Spleen (tissue), 11 donors: Measurements from ENCODE around the gene TSACC. TPM values are rescaled to one million over a fixed set of nuclear protein-coding genes. Genes with fewer than 3 reads are reported as not detected.

ENCODE experiments used
- DNase-seq: peaks from one replicate; pipeline ENCODE4 v3.0.0-alpha.2; 2020
- H3K27ac ChIP-seq, 8 donors: fragments of 200-600 bp; sonication (generic) in 7 of 8; 1 replicate in 4 of 8; 2 replicates in 4 of 8; pipeline versions ENCODE4 v1.5.0 to v1.8.0; 2016 to 2021; ENCODE audit warnings: inconsistent platforms in 4 of 8, mild to moderate bottlenecking in 4 of 8, moderate library complexity in 1 of 8
- H3K27me3 ChIP-seq, 7 donors: fragments of 200-600 bp; sonication (generic) in 6 of 7; replicated peaks in 1 of 7; 1 replicate in 4 of 7; 2 replicates in 3 of 7; pipeline versions ENCODE4 v1.5.0 to v1.8.0; 2016 to 2021; ENCODE audit warnings: inconsistent platforms in 3 of 7, mild to moderate bottlenecking in 1 of 7
- H3K36me3 ChIP-seq, 6 donors: fragments of 200-600 bp; sonication (generic) in 5 of 6; 1 replicate in 4 of 6; 2 replicates in 2 of 6; pipeline versions ENCODE4 v1.5.0 to v1.8.0; 2016 to 2021; ENCODE audit warnings: inconsistent platforms in 2 of 6
- H3K4me1 ChIP-seq, 6 donors: fragments of 200-600 bp; sonication (generic) in 5 of 6; 1 replicate in 3 of 6; 2 replicates in 3 of 6; pipeline versions ENCODE4 v1.5.0 to v1.8.0; 2016 to 2021; ENCODE audit warnings: inconsistent platforms in 3 of 6
- H3K4me3 ChIP-seq, 8 donors: fragments of 200-600 bp; sonication (generic) in 7 of 8; 1 replicate in 4 of 8; 2 replicates in 4 of 8; pipeline versions ENCODE4 v1.5.0 to v1.8.0; 2016 to 2021; ENCODE audit warnings: inconsistent platforms in 4 of 8, mild to moderate bottlenecking in 4 of 8, moderate library complexity in 2 of 8
- H3K9me3 ChIP-seq, 8 donors: fragments of 200-600 bp; sonication (generic) in 7 of 8; 1 replicate in 4 of 8; 2 replicates in 4 of 8; pipeline versions ENCODE4 v1.5.0 to v1.8.0; 2016 to 2021; ENCODE audit warnings: inconsistent platforms in 4 of 8
- POLR2A ChIP-seq, 3 donors: fragments of 450-650 bp; IDR thresholded peaks; one replicate each; pipeline ENCODE4 v1.5.1; 2017; ENCODE audit warnings: antibody characterized with exemption in 3 of 3, mild to moderate bottlenecking in 1 of 3
- POLR2AphosphoS5 ChIP-seq, 3 donors: sonication (generic); formaldehyde crosslinking; IDR thresholded peaks; one replicate each; pipeline ENCODE4 v1.5.1; 2017; ENCODE audit warnings: antibody characterized with exemption in 3 of 3
- WGBS, 5 donors: extraction: QIAGEN DNeasy Blood & Tissue Kit in 3 of 5; methylation state at CpG; one replicate each; pipeline versions ENCODE4 v1.1.5 to v1.1.7; 2013 to 2018; 5-methylcytosine and 5-hydroxymethylcytosine counted together
- intact Hi-C: fragments of 100-400 bp; cut with DNase I; formaldehyde crosslinking; loops from one replicate; pipeline ENCODE4 v1.15.0; 2023; ENCODE audit warnings: low total_unique reads
- polyA plus RNA-seq, 3 donors: library from polyadenylated mRNA; stranded (reverse); fragments of 200-250 nt; gene quantifications; one replicate each; pipeline ENCODE4 v1.2.1, GENCODE V29; 2013
- total RNA-seq, 7 donors: library from RNA; depleted of rRNA in 3 of 7; stranded (reverse); fragments of >200 nt in 3 of 7; fragmentation: NEBNext Ultra II Directional in 4 of 7; extraction: Animal tissue kit (Norgen Biotek cat#: 25700) in 4 of 7; gene quantifications; one replicate each; pipeline versions ENCODE4 v1.1.0 to v1.2.1, GENCODE V29; 2016 to 2021
- TF ChIP-seq, protein P1 (sequence below), 11 experiments: fragments of 200-600 bp in 7 of 11; fragments of 450-650 bp in 4 of 11; sonication (generic) in 4 of 11; IDR thresholded peaks in 8 of 11; conservative IDR thresholded peaks in 3 of 11; 1 replicate in 7 of 11; 2 replicates in 4 of 11; pipeline versions ENCODE4 v1.4.0 to v1.8.0; 2016 to 2021; ENCODE audit warnings: antibody characterized with exemption in 11 of 11, inconsistent platforms in 4 of 11, mild to moderate bottlenecking in 1 of 11
- donor health status: healthy with polysubstance abuse.
- donor health status: DM: no; HTN: no; CAD: no; lungs with moderate emphysema.
- donor health status: DM: no; HTN: no; CAD: no.
- donor health status: Bipolar disorder and iron deficiency.
- donor health status: healthy.
- donor health status: DM: no; HTN: no; CAD: no.
- donor health status: DM: yes; HTN: yes; CAD: no.

TSACC gene
- total and polyA plus RNA-seq, 10 donors = 0.41 to 1.4 (median 1.3) TPM; not detected in 7

- TF ChIP-seq POLR2A (IDR thresholded peaks at IDR 0.05) = no peak
- H3K9me3 ChIP-seq = no peaks in the 10 kb centered on the region
- H3K4me3 ChIP-seq = no peak overlapping the region
- no peaks in the 10 kb centered on the region for H3K36me3 ChIP-seq
- intact Hi-C loops = no loop called here
- H3K4me1 ChIP-seq = peaks cover 0 to 10% (median 6%) of the 10 kb centered on the region in 6 donors
- no peak overlapping the region for H3K27ac ChIP-seq
- DNase-seq = no peak
- H3K27me3 ChIP-seq = peaks cover 0 to 47% (median 19%) of the 10 kb centered on the region in 7 donors
These were observed 54.8 kb downstream of the TSACC start for GRCh38 chr1:156393095-156393494.

- WGBS, 5 donors = 88 to 93% (median 90%) methylated on average over 8 to 9 of the region's 9 CpGs
- intact Hi-C loops = no loop called here
- H3K27me3 ChIP-seq = peaks cover 0 to 37% (median 9%) of the 10 kb centered on the region in 7 donors
These were observed 55.8 kb downstream of the TSACC start for GRCh38 chr1:156394082-156394481.

DNA sequence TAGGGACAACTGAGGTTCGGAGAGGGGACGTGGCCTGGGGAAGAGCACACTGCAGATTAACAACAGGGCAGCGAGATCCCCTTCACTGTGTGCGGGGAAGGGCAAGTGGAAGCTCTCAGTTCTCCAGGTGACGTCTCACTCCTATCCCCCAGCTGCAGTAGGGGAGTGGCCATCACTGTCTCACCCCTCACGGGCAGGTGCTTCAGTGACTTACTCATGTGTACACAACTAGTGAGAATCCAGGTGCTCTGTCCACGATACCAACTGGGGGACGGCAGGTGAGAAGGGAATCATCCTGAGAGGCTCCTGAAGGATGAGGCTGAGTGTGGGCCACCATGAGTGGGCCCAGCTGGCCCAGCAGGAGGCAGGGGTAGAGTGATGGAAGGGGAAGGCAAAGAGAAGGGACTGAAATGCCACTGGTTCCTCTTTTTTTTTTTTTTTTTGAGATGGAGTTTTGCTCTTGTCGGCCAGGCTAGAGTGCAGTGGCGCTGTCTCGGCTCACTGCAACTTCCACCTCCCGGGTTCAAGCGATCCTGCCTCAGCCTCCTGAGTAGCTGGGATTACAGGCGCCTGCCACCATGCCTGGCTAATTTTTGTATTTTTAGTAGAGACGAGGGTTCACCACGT is 56.6 kb downstream of the TSACC start:
- no peak for DNase-seq
- intact Hi-C loops = no loop called here
- no peak overlapping the region for H3K27ac ChIP-seq
- WGBS, 5 donors = 59 to 68% (median 66%) methylated on average over 15 to 16 of the region's 16 CpGs
- H3K4me3 ChIP-seq = no peak overlapping the region
- H3K4me1 ChIP-seq = no peaks in the 10 kb centered on the region
- no peaks in the 10 kb centered on the region for H3K9me3 ChIP-seq
- TF ChIP-seq, protein P1, sequence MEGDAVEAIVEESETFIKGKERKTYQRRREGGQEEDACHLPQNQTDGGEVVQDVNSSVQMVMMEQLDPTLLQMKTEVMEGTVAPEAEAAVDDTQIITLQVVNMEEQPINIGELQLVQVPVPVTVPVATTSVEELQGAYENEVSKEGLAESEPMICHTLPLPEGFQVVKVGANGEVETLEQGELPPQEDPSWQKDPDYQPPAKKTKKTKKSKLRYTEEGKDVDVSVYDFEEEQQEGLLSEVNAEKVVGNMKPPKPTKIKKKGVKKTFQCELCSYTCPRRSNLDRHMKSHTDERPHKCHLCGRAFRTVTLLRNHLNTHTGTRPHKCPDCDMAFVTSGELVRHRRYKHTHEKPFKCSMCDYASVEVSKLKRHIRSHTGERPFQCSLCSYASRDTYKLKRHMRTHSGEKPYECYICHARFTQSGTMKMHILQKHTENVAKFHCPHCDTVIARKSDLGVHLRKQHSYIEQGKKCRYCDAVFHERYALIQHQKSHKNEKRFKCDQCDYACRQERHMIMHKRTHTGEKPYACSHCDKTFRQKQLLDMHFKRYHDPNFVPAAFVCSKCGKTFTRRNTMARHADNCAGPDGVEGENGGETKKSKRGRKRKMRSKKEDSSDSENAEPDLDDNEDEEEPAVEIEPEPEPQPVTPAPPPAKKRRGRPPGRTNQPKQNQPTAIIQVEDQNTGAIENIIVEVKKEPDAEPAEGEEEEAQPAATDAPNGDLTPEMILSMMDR (IDR thresholded peaks at IDR 0.05 in 8 of 11, conservative IDR thresholded peaks at IDR 0.05 in 3 of 11) = no peak
- no peak for TF ChIP-seq POLR2A (IDR thresholded peaks at IDR 0.05)
- TF ChIP-seq POLR2AphosphoS5 (IDR thresholded peaks at IDR 0.05) = no peak
- no peaks in the 10 kb centered on the region for H3K36me3 ChIP-seq
- H3K27me3 ChIP-seq = peaks cover 0 to 29% (median under 1%) of the 10 kb centered on the region in 7 donors

More at GRCh38 chr1:156394082-156394481, 55.8 kb downstream of the TSACC start:
- no peak overlapping the region for H3K27ac ChIP-seq
- no peaks in the 10 kb centered on the region for H3K4me1 ChIP-seq
- no peaks in the 10 kb centered on the region for H3K9me3 ChIP-seq
- DNase-seq = no peak
- no peaks in the 10 kb centered on the region for H3K36me3 ChIP-seq
- TF ChIP-seq POLR2A (IDR thresholded peaks at IDR 0.05) = no peak
- H3K4me3 ChIP-seq = no peak overlapping the region

Other genes starting within 250 kb of the TSACC start
- gene LMNA, start 223.8 kb upstream of the TSACC start, total RNA-seq = 100 to 1,000 TPM in 6 of 7 donors, 10 to 100 TPM in 1; 95.1 to 279 (median 124) TPM
- 10 to 100 TPM; 33.9 to 61.1 (median 39.4) TPM for gene LMNA, start 223.8 kb upstream of the TSACC start, polyA plus RNA-seq
- gene SEMA4A, start 184.9 kb upstream of the TSACC start, total RNA-seq = 10 to 100 TPM; 21.1 to 65.9 (median 37.7) TPM
- 1 to 10 TPM; 7.1 to 9.3 (median 9.1) TPM for gene SEMA4A, start 184.9 kb upstream of the TSACC start, polyA plus RNA-seq
- 10 to 100 TPM; 22.8 to 32.7 (median 29.0) TPM for gene SLC25A44, start 144.4 kb upstream of the TSACC start, total RNA-seq
- 1 to 10 TPM; 4.8 to 8.4 (median 6.2) TPM for gene SLC25A44, start 144.4 kb upstream of the TSACC start, polyA plus RNA-seq
- gene PMF1, start 125.5 kb upstream of the TSACC start, total RNA-seq = 10 to 100 TPM; 43.8 to 74.0 (median 59.5) TPM
- 10 to 100 TPM; 66.3 to 97.6 (median 79.3) TPM for gene PMF1, start 125.5 kb upstream of the TSACC start, polyA plus RNA-seq
- gene BGLAP, start 96.3 kb upstream of the TSACC start, total RNA-seq = 1 to 10 TPM; 1.8 to 6.0 (median 2.5) TPM
- 1 to 10 TPM; 1.7 to 2.4 (median 2.4) TPM for gene BGLAP, start 96.3 kb upstream of the TSACC start, polyA plus RNA-seq
- 1 to 10 TPM in 6 of 7 donors, under 1 TPM in 1; 0.94 to 4.0 (median 1.8) TPM for gene PAQR6, start 90.5 kb upstream of the TSACC start, total RNA-seq
- 1 to 10 TPM in 2 of 3 donors, under 1 TPM in 1; 0.80 to 2.3 (median 2.2) TPM for gene PAQR6, start 90.5 kb upstream of the TSACC start, polyA plus RNA-seq
- 10 to 100 TPM; 48.9 to 80.5 (median 70.8) TPM for gene SMG5, start 55.7 kb upstream of the TSACC start, total RNA-seq
- 10 to 100 TPM; 14.9 to 33.6 (median 17.7) TPM for gene SMG5, start 55.7 kb upstream of the TSACC start, polyA plus RNA-seq
- 1 to 10 TPM; 2.6 to 6.8 (median 4.6) TPM for gene TMEM79, start 54.2 kb upstream of the TSACC start, total RNA-seq
- gene TMEM79, start 54.2 kb upstream of the TSACC start, polyA plus RNA-seq = 1 to 10 TPM; 3.4 to 5.3 (median 3.8) TPM
- 10 to 100 TPM; 25.5 to 54.4 (median 44.2) TPM for gene GLMP, start 42.8 kb upstream of the TSACC start, total RNA-seq
- 10 to 100 TPM; 26.3 to 31.9 (median 30.6) TPM for gene GLMP, start 42.8 kb upstream of the TSACC start, polyA plus RNA-seq
- not detected for gene VHLL, start 39.2 kb upstream of the TSACC start, total RNA-seq
- gene VHLL, start 39.2 kb upstream of the TSACC start, polyA plus RNA-seq = not detected
- gene CCT3, start 234 bp upstream of the TSACC start, total RNA-seq = 100 to 1,000 TPM in 5 of 7 donors, 10 to 100 TPM in 2; 83.9 to 129 (median 104) TPM
- 100 to 1,000 TPM in 2 of 3 donors, 10 to 100 TPM in 1; 73.7 to 113 (median 106) TPM for gene CCT3, start 234 bp upstream of the TSACC start, polyA plus RNA-seq
- 1 to 10 TPM in 1 of 7 donors, under 1 TPM in 1, not detected in 5; 0.67 to 1.4 TPM for gene RHBG, start 30.7 kb downstream of the TSACC start, total RNA-seq
- gene RHBG, start 30.7 kb downstream of the TSACC start, polyA plus RNA-seq = under 1 TPM; 0.05 to 0.38 (median 0.13) TPM
- gene MEF2D, start 162.2 kb downstream of the TSACC start, total RNA-seq = 100 to 1,000 TPM in 1 of 7 donors, 10 to 100 TPM in 6; 56.0 to 103 (median 71.4) TPM
- gene MEF2D, start 162.2 kb downstream of the TSACC start, polyA plus RNA-seq = 10 to 100 TPM in 1 of 3 donors, 1 to 10 TPM in 2; 7.4 to 22.5 (median 7.6) TPM
- gene IQGAP3, start 234.0 kb downstream of the TSACC start, total RNA-seq = 1 to 10 TPM in 3 of 7 donors, under 1 TPM in 4; 0.43 to 2.2 (median 0.86) TPM
- under 1 TPM; 0.24 to 0.47 (median 0.35) TPM for gene IQGAP3, start 234.0 kb downstream of the TSACC start, polyA plus RNA-seq
- 1 to 10 TPM; 2.3 to 6.4 (median 4.3) TPM for gene TTC24, start 241.2 kb downstream of the TSACC start, total RNA-seq
- gene TTC24, start 241.2 kb downstream of the TSACC start, polyA plus RNA-seq = 1 to 10 TPM; 2.7 to 5.0 (median 2.8) TPM